GM23248 (cell line): ENCODE measurements around the gene PLCH2.

Experiments used
- EZH2 ChIP-seq: fragments of 200-600 bp; sonication (generic); IDR thresholded peaks from 2 replicates; pipeline ENCODE4 v1.6.1; 2018; ENCODE audit warnings: antibody characterized with exemption, mild to moderate bottlenecking; ENCODE audit not compliant: insufficient read depth, poor library complexity, severe bottlenecking
- EZH2phosphoT487 ChIP-seq: fragments of 200-600 bp; sonication (generic); IDR thresholded peaks from 2 replicates; pipeline ENCODE4 v1.6.1; 2018; ENCODE audit warnings: antibody characterized with exemption, moderate library complexity, mild to moderate bottlenecking, low read depth; ENCODE audit not compliant: insufficient read depth

GRCh38 chr1:2481885-2482284 is 5.8 kb downstream of the PLCH2 start:
- TF ChIP-seq EZH2 = no peak
- TF ChIP-seq EZH2phosphoT487 = no peak
